GM19023 (cell line): Measurements from ENCODE around the gene LCK.
"Not testable (repeated sequence)": the region's sequence is repeated elsewhere in the genome, so short reads cannot be mapped to it uniquely, and the experiment has no call there.

Source experiments
- ATAC-seq: cut with Tn5 transposase; IDR thresholded peaks from one replicate; pipeline ENCODE4 v1.9.1; 2021; ENCODE audit warnings: mild to moderate bottlenecking, moderate library complexity; ENCODE audit not compliant: unreplicated experiment

LCK gene

GRCh38 chr1:32272557-32273390 lies 21.7 kb downstream of the LCK start:
- ATAC-seq: no peak

GRCh38 chr1:32273391-32274208 lies 22.5 kb downstream of the LCK start:
- no peak for ATAC-seq

- ATAC-seq: no peak
Observed at GRCh38 chr1:32274646-32275340, 23.7 kb downstream of the LCK start.

GRCh38 chr1:32275424-32275823 lies 24.4 kb downstream of the LCK start:
- ATAC-seq: no peak

GRCh38 chr1:32276032-32276782 lies 25.1 kb downstream of the LCK start:
- ATAC-seq: no peak

- not testable (repeated sequence) for ATAC-seq
Observed at GRCh38 chr1:32284777-32285176, 33.7 kb downstream of the LCK start.

- no peak for ATAC-seq
Observed at GRCh38 chr1:32285658-32286057, 34.6 kb downstream of the LCK start.

- ATAC-seq: no peak
Observed at GRCh38 chr1:32286763-32287162, 35.7 kb downstream of the LCK start.

GRCh38 chr1:32289256-32289655 lies 38.2 kb downstream of the LCK start:
- no peak for ATAC-seq

- no peak for ATAC-seq
Observed at GRCh38 chr1:32291145-32291707, 40.2 kb downstream of the LCK start.

- ATAC-seq: peak; percentile 98
Observed at GRCh38 chr1:32291708-32292538, 40.9 kb downstream of the LCK start, which contains the start of gene HDAC1. TSS of gene HDAC1 (plus strand) at chr1:32292083. CDS start at chr1:32292170, 87 bp downstream.

GRCh38 chr1:32298211-32298610 lies 47.1 kb downstream of the LCK start:
- ATAC-seq: not testable (repeated sequence)

GRCh38 chr1:32299327-32299726 lies 48.3 kb downstream of the LCK start:
- ATAC-seq: no peak

GRCh38 chr1:32303358-32303757 lies 52.3 kb downstream of the LCK start:
- ATAC-seq: no peak

- ATAC-seq: no peak
Observed at GRCh38 chr1:32303997-32304622, 53.0 kb downstream of the LCK start.

- no peak for ATAC-seq
Observed at GRCh38 chr1:32305310-32305709, 54.2 kb downstream of the LCK start.

- no peak for ATAC-seq
Observed at GRCh38 chr1:32307324-32307723, 56.3 kb downstream of the LCK start.

- ATAC-seq: no peak
Observed at GRCh38 chr1:32309960-32310359, 58.9 kb downstream of the LCK start.
